HepG2 (cell line): ENCODE data around the gene TIMM17A. TPM values are rescaled to one million over a fixed set of nuclear protein-coding genes. Genes with fewer than 3 reads are reported as not detected.

Experiments
- AGO1 ChIP-seq: fragments of 200-400 bp; formaldehyde crosslinking; IDR thresholded peaks from 2 replicates; pipeline ENCODE4 v1.6.1; 2017; ENCODE audit warnings: mild to moderate bottlenecking, low read depth, low read length, moderate library complexity; ENCODE audit not compliant: poor library complexity, severe bottlenecking
- HES4 ChIP-seq: sonication (generic); formaldehyde crosslinking; IDR thresholded peaks from 2 replicates; pipeline ENCODE4 v1.9.0; 2021; ENCODE audit warnings: mild to moderate bottlenecking, missing genetic modification reagents, borderline replicate concordance
- JUND ChIP-seq: sonication (generic); formaldehyde crosslinking; IDR thresholded peaks from 2 replicates; pipeline ENCODE4 v1.8.0; 2022; ENCODE audit warnings: mild to moderate bottlenecking, missing genetic modification reagents
- KLF6 ChIP-seq: IDR thresholded peaks from 2 replicates; pipeline ENCODE4 v1.8.0; 2016; ENCODE audit warnings: missing biosample characterization, missing genetic modification reagents
- NAIF1 ChIP-seq: sonication (generic); formaldehyde crosslinking; IDR thresholded peaks from 2 replicates; pipeline ENCODE4 v1.5.0; 2020; ENCODE audit warnings: mild to moderate bottlenecking, missing genetic modification reagents, borderline replicate concordance
- PPARG ChIP-seq: conservative IDR thresholded peaks from 2 replicates; pipeline ENCODE4 v1.6.1; 2016; ENCODE audit warnings: missing biosample characterization, missing genetic modification reagents
- SALL1 ChIP-seq: sonication (generic); formaldehyde crosslinking; IDR thresholded peaks from 2 replicates; pipeline ENCODE4 v1.8.0; 2022; ENCODE audit warnings: mild to moderate bottlenecking, missing genetic modification reagents
- TP53 ChIP-seq: sonication (generic); formaldehyde crosslinking; conservative IDR thresholded peaks from 2 replicates; pipeline ENCODE4 v1.4.0; 2020; ENCODE audit warnings: missing genetic modification reagents
- ZC3H13 ChIP-seq: sonication (generic); formaldehyde crosslinking; IDR thresholded peaks from 2 replicates; pipeline ENCODE4 v1.8.1; 2023; ENCODE audit warnings: mild to moderate bottlenecking, missing genetic modification reagents, moderate library complexity
- ZNF256 ChIP-seq: sonication (generic); formaldehyde crosslinking; conservative IDR thresholded peaks from 2 replicates; pipeline ENCODE4 v1.4.0; 2020; ENCODE audit warnings: missing genetic modification reagents
- ZNF83 ChIP-seq: sonication (generic); formaldehyde crosslinking; IDR thresholded peaks from 2 replicates; pipeline ENCODE4 v1.4.0; 2020; ENCODE audit warnings: missing genetic modification reagents, mild to moderate bottlenecking, borderline replicate concordance
- polyA plus RNA-seq, 8 experiments: library from polyadenylated mRNA; depleted of rRNA in 3 of 8; stranded (reverse) in 7 of 8; unstranded in 1 of 8; fragments of >200 nt; fragmentation: Illumina TruSeq in 4 of 8; extraction: Trizol in 4 of 8; gene quantifications; 2 replicates each; pipeline versions ENCODE4 v1.2.1 to v1.2.3, GENCODE V29; 2011 to 2016; ENCODE audit warnings: low read depth in 4 of 8, missing spikeins in 1 of 8, mixed read lengths in 1 of 8; ENCODE audit not compliant: insufficient read depth in 1 of 8
- total RNA-seq, 5 experiments: library from RNA; depleted of rRNA; stranded (reverse); fragments of >200 nt; fragmentation: Illumina TruSeq; extraction: Trizol; gene quantifications; 2 replicates each; pipeline ENCODE4 v1.2.3, GENCODE V29; 2016; ENCODE audit warnings: low read depth in 1 of 5
- TF ChIP-seq, protein P1 (sequence below): sonication (generic); formaldehyde crosslinking; IDR thresholded peaks from 2 replicates; pipeline ENCODE4 v1.8.0; 2022; ENCODE audit warnings: missing genetic modification reagents, mild to moderate bottlenecking, borderline replicate concordance
- TF ChIP-seq, protein P2 (sequence below): sonication (generic); formaldehyde crosslinking; IDR thresholded peaks from 2 replicates; pipeline ENCODE4 v1.5.0; 2020; ENCODE audit warnings: mild to moderate bottlenecking, missing genetic modification reagents, borderline replicate concordance
- TF ChIP-seq, protein P3 (sequence below): sonication (generic); formaldehyde crosslinking; IDR thresholded peaks from 2 replicates; pipeline ENCODE4 v1.8.0; 2022; ENCODE audit warnings: mild to moderate bottlenecking, missing genetic modification reagents
- TF ChIP-seq, protein P4 (sequence below), 2 experiments: sonication (generic) in 1 of 2; formaldehyde crosslinking in 1 of 2; IDR thresholded peaks; 2 replicates each; pipeline versions ENCODE4 v1.5.1 to v1.6.1; 2011 to 2020; ENCODE audit warnings: borderline replicate concordance in 1 of 2, low read depth in 1 of 2, low read length in 1 of 2, mild to moderate bottlenecking in 1 of 2, missing genetic modification reagents in 1 of 2, moderate library complexity in 1 of 2
- TF ChIP-seq, protein P5 (sequence below): IDR thresholded peaks from 2 replicates; pipeline ENCODE4 v1.6.1; 2012; ENCODE audit warnings: inconsistent platforms

The TIMM17A gene
- total and polyA plus RNA-seq, 2 of the 13 experiments (the other 11 are each of a cell fraction or from before 2014, with no cell fraction given) = 50.8 to 97.8 TPM

DNA sequence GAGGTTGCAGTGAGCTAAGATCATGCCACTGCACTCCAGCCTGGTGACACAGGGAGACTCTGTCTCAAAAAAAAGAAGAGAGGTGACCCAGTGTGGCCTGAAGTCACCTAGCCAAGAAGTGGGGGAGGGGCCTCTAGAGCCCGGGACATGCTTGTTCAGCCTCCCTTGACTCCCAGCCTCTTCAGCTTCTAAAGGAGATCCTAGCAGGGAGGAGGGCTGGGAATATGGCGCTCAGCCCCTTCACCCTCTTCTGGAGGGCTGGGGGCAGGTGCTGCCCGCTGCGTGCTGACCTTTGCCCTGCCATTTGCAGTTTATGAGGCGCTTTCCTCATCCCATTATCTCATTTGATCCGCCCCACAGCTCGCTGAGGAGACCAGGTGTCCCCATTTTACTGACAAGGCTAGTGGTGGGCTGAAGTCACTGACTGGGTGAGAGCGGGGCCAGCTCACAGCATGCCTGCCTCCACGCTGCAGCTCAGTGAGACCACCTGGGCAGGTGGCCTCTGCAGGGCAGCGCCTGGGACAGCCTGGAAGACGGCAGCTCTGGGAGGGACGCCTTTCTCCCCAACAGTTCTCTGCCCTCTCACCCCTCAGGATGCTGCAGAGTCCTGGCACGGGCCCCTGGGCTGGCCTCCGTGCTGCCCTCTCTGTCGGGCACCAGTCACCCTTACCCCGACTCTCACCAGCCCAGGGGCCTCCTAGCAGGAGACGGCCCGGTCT, 62.6 kb downstream of the TIMM17A start (continued):
- TF ChIP-seq, protein P1, sequence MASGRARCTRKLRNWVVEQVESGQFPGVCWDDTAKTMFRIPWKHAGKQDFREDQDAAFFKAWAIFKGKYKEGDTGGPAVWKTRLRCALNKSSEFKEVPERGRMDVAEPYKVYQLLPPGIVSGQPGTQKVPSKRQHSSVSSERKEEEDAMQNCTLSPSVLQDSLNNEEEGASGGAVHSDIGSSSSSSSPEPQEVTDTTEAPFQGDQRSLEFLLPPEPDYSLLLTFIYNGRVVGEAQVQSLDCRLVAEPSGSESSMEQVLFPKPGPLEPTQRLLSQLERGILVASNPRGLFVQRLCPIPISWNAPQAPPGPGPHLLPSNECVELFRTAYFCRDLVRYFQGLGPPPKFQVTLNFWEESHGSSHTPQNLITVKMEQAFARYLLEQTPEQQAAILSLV (CRISPR knock-in tag) = 0 out of 2 replicates have a peak, but pooled peaks have one; percentile 46
- TF ChIP-seq ZC3H13 (CRISPR knock-in tag) (0 out of 2 replicates have a peak, but pooled peaks have one; percentile 12), TP53 (CRISPR knock-in tag) (no peak), JUND (CRISPR knock-in tag) (no peak), SALL1 (CRISPR knock-in tag) (0 out of 2 replicates have a peak, but pooled peaks have one; percentile 4), AGO1 (peak; percentile 84), ZNF256 (CRISPR knock-in tag) (no peak), HES4 (CRISPR knock-in tag) (0 out of 2 replicates have a peak, but pooled peaks have one; percentile 25), ZNF83 (CRISPR knock-in tag) (no peak), KLF6 (no peak), PPARG (CRISPR knock-in tag) (no peak), NAIF1 (0 out of 2 replicates have a peak, but pooled peaks have one; percentile 6)
- TF ChIP-seq, protein P2, sequence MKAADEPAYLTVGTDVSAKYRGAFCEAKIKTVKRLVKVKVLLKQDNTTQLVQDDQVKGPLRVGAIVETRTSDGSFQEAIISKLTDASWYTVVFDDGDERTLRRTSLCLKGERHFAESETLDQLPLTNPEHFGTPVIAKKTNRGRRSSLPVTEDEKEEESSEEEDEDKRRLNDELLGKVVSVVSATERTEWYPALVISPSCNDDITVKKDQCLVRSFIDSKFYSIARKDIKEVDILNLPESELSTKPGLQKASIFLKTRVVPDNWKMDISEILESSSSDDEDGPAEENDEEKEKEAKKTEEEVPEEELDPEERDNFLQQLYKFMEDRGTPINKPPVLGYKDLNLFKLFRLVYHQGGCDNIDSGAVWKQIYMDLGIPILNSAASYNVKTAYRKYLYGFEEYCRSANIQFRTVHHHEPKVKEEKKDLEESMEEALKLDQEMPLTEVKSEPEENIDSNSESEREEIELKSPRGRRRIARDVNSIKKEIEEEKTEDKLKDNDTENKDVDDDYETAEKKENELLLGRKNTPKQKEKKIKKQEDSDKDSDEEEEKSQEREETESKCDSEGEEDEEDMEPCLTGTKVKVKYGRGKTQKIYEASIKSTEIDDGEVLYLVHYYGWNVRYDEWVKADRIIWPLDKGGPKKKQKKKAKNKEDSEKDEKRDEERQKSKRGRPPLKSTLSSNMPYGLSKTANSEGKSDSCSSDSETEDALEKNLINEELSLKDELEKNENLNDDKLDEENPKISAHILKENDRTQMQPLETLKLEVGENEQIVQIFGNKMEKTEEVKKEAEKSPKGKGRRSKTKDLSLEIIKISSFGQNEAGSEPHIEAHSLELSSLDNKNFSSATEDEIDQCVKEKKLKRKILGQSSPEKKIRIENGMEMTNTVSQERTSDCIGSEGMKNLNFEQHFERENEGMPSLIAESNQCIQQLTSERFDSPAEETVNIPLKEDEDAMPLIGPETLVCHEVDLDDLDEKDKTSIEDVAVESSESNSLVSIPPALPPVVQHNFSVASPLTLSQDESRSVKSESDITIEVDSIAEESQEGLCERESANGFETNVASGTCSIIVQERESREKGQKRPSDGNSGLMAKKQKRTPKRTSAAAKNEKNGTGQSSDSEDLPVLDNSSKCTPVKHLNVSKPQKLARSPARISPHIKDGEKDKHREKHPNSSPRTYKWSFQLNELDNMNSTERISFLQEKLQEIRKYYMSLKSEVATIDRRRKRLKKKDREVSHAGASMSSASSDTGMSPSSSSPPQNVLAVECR (CRISPR knock-in tag) = 0 out of 2 replicates have a peak, but pooled peaks have one; percentile 3
- TF ChIP-seq, protein P3, sequence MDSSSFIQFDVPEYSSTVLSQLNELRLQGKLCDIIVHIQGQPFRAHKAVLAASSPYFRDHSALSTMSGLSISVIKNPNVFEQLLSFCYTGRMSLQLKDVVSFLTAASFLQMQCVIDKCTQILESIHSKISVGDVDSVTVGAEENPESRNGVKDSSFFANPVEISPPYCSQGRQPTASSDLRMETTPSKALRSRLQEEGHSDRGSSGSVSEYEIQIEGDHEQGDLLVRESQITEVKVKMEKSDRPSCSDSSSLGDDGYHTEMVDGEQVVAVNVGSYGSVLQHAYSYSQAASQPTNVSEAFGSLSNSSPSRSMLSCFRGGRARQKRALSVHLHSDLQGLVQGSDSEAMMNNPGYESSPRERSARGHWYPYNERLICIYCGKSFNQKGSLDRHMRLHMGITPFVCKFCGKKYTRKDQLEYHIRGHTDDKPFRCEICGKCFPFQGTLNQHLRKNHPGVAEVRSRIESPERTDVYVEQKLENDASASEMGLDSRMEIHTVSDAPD = no peak
- TF ChIP-seq, protein P4, sequence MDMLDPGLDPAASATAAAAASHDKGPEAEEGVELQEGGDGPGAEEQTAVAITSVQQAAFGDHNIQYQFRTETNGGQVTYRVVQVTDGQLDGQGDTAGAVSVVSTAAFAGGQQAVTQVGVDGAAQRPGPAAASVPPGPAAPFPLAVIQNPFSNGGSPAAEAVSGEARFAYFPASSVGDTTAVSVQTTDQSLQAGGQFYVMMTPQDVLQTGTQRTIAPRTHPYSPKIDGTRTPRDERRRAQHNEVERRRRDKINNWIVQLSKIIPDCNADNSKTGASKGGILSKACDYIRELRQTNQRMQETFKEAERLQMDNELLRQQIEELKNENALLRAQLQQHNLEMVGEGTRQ (IDR thresholded peaks at IDR 0.05; ENCODE audit: low read depth, low read length) = no peak
- TF ChIP-seq, protein P4 (CRISPR knock-in tag; IDR thresholded peaks at IDR 0.05; ENCODE audit: borderline replicate concordance) = no peak
- TF ChIP-seq, protein P5, sequence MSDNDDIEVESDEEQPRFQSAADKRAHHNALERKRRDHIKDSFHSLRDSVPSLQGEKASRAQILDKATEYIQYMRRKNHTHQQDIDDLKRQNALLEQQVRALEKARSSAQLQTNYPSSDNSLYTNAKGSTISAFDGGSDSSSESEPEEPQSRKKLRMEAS = peak; percentile 26; the same call in 1 of the 2 replicates
